Measurements from ENCODE around the gene TTC34. TPM values are rescaled to one million over a fixed set of nuclear protein-coding genes. Genes with fewer than 3 reads are reported as not detected.
"Not testable (repeated sequence)": the region's sequence is repeated elsewhere in the genome, so short reads cannot be mapped to it uniquely, and the experiment has no call there.

Gene TTC34
- total RNA-seq, 2 donors from 2014 or later: under 0.01 to 0.52 TPM

- DNase-seq, ATAC-seq: not testable (repeated sequence)
Measured at GRCh38 chr1:2687174-2687591, 114.3 kb downstream of the TTC34 start.

GRCh38 chr1:2686091-2686863 lies 115.2 kb downstream of the TTC34 start:
- H3K36me3 ChIP-seq (replicated peaks in 1 of 2; ENCODE audit: insufficient read depth in 1 of 2, low read depth in 2 of 2); intact Hi-C loops (cut with DNase I); H3K27me3 ChIP-seq; ATAC-seq; H3K27ac ChIP-seq; H3K9me3 ChIP-seq; DNase-seq; H3K4me1 ChIP-seq; H3K4me3 ChIP-seq: not testable (repeated sequence)
- WGBS, 2 donors: 24% methylated on average over 4 of the region's 23 CpGs; no CpG with 5 or more reads in 1 of the 2 donors

More at GRCh38 chr1:2687174-2687591, 114.3 kb downstream of the TTC34 start:
- intact Hi-C loops (cut with DNase I); H3K27me3 ChIP-seq; H3K36me3 ChIP-seq (replicated peaks in 1 of 2; ENCODE audit: insufficient read depth in 1 of 2, low read depth in 2 of 2); H3K4me3 ChIP-seq; H3K9me3 ChIP-seq; H3K4me1 ChIP-seq; H3K27ac ChIP-seq: not testable (repeated sequence)
- 16% methylated on average over 12 of the region's 14 CpGs; no CpG with 5 or more reads in 1 of the 2 donors for WGBS, 2 donors

DNA sequence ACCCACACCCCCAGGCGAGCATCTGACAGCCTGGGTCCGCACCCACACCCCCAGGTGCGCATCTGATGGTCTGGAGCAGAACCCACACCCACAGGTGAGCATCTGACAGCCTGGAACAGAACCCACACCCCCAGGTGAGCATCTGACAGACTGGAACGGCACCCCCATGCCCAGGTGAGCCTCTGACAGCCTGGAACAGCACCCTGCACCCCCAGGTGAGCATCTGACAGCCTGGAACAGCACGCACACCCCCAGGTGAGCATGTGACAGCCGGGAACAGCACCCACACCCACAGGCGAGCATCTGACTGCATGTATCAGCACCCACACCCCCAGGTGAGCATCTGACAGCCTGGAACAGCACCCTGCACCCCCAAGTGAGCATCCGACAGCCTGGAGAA lies 115.8 kb downstream of the TTC34 start:
- H3K4me3 ChIP-seq; H3K36me3 ChIP-seq (replicated peaks in 1 of 2; ENCODE audit: insufficient read depth in 1 of 2, low read depth in 2 of 2); H3K4me1 ChIP-seq; intact Hi-C loops (cut with DNase I); H3K9me3 ChIP-seq; DNase-seq; H3K27ac ChIP-seq; ATAC-seq; H3K27me3 ChIP-seq: not testable (repeated sequence)
- WGBS, 2 donors: 10% methylated on average over 2 of the region's 8 CpGs; no CpG with 5 or more reads in 1 of the 2 donors

DNA sequence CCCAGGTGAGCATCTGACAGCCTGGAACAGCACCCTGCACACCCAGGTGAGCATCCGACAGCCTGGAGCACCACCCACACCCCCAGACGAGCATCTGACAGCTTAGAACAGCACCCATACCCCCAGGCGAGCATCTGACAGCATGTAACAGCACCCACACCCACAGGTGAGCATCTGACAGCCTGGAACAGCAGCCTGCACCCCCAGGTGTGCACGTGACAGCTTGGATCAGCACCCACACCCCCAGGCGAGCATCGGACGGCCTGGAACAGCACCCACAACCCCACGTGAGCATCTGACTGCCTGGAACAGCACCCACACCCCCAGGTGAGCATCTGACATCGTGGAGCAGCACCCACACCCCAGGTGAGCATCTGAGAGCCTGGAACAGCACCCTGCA lies 116.6 kb downstream of the TTC34 start:
- intact Hi-C loops (cut with DNase I); H3K27ac ChIP-seq; H3K9me3 ChIP-seq; H3K27me3 ChIP-seq; ATAC-seq; H3K36me3 ChIP-seq (replicated peaks in 1 of 2; ENCODE audit: insufficient read depth in 1 of 2, low read depth in 2 of 2); DNase-seq; H3K4me3 ChIP-seq; H3K4me1 ChIP-seq: not testable (repeated sequence)
- 16% methylated on average over 3 of the region's 9 CpGs; no CpG with 5 or more reads in 1 of the 2 donors for WGBS, 2 donors

GRCh38 chr1:2684000-2684399 lies 117.5 kb downstream of the TTC34 start:
- H3K9me3 ChIP-seq; H3K4me3 ChIP-seq; H3K36me3 ChIP-seq (replicated peaks in 1 of 2; ENCODE audit: insufficient read depth in 1 of 2, low read depth in 2 of 2); H3K27ac ChIP-seq; intact Hi-C loops (cut with DNase I); ATAC-seq; H3K27me3 ChIP-seq; H3K4me1 ChIP-seq: not testable (repeated sequence)
- peak in 2 of 4 donors; percentile 10 to 39 for DNase-seq
- 22 to 29% methylated on average over 6 to 7 of the region's 7 CpGs for WGBS, 2 donors

DNA sequence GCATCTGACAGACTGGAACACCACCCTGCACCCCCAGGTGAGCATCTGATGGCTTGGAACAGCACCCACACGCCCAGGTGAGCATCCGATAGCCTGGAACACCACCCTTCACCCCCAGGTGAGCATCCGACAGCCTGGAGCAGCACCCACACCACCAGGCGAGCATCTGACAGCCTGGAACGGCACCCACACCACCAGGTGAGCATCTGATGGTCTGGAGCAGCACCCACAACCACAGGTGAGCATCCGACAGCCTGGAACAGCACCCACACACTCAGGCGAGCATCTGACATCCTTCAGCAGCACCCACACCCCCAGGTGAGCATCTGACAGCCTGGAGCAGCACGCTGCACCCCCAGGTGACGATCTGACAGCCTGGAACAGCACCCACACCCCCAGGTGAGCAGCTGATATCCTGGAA lies 118.2 kb downstream of the TTC34 start:
- WGBS, 2 donors: 13% methylated on average over 7 of the region's 9 CpGs; no CpG with 5 or more reads in 1 of the 2 donors
- H3K4me3 ChIP-seq; H3K4me1 ChIP-seq; H3K9me3 ChIP-seq; ATAC-seq; DNase-seq; H3K36me3 ChIP-seq (replicated peaks in 1 of 2; ENCODE audit: insufficient read depth in 1 of 2, low read depth in 2 of 2); intact Hi-C loops (cut with DNase I); H3K27ac ChIP-seq; H3K27me3 ChIP-seq: not testable (repeated sequence)

- ATAC-seq; DNase-seq; intact Hi-C loops (cut with DNase I); H3K36me3 ChIP-seq (replicated peaks in 1 of 2; ENCODE audit: insufficient read depth in 1 of 2, low read depth in 2 of 2); H3K27ac ChIP-seq; H3K4me1 ChIP-seq; H3K27me3 ChIP-seq; H3K4me3 ChIP-seq; H3K9me3 ChIP-seq: not testable (repeated sequence)
- WGBS, 2 donors: no CpG with 5 or more reads among the region's 11 CpGs
Measured at GRCh38 chr1:2682879-2683278, 118.6 kb downstream of the TTC34 start.

GRCh38 chr1:2676726-2677125 lies 124.8 kb downstream of the TTC34 start:
- DNase-seq; H3K36me3 ChIP-seq (replicated peaks in 1 of 2; ENCODE audit: insufficient read depth in 1 of 2, low read depth in 2 of 2); H3K4me3 ChIP-seq; H3K9me3 ChIP-seq; intact Hi-C loops (cut with DNase I); ATAC-seq; H3K4me1 ChIP-seq; H3K27ac ChIP-seq; H3K27me3 ChIP-seq: not testable (repeated sequence)
- no CpG with 5 or more reads among the region's 10 CpGs for WGBS, 2 donors

GRCh38 chr1:2671656-2672055 lies 129.8 kb downstream of the TTC34 start:
- intact Hi-C loops (cut with DNase I); H3K27me3 ChIP-seq; DNase-seq; H3K4me1 ChIP-seq; H3K4me3 ChIP-seq; H3K9me3 ChIP-seq; H3K36me3 ChIP-seq (replicated peaks in 1 of 2; ENCODE audit: insufficient read depth in 1 of 2, low read depth in 2 of 2); ATAC-seq; H3K27ac ChIP-seq: not testable (repeated sequence)
- WGBS, 2 donors: 34 to 44% methylated on average over 6 to 8 of the region's 11 CpGs

GRCh38 chr1:2659806-2660205 lies 141.7 kb downstream of the TTC34 start:
- 38 to 48% methylated on average over 5 to 6 of the region's 8 CpGs for WGBS, 2 donors
- H3K4me3 ChIP-seq; ATAC-seq; intact Hi-C loops (cut with DNase I); H3K27me3 ChIP-seq; H3K27ac ChIP-seq; H3K36me3 ChIP-seq (replicated peaks in 1 of 2; ENCODE audit: insufficient read depth in 1 of 2, low read depth in 2 of 2); H3K9me3 ChIP-seq; H3K4me1 ChIP-seq: not testable (repeated sequence)
- DNase-seq: peak in 1 of 4 donors; percentile 32

DNA sequence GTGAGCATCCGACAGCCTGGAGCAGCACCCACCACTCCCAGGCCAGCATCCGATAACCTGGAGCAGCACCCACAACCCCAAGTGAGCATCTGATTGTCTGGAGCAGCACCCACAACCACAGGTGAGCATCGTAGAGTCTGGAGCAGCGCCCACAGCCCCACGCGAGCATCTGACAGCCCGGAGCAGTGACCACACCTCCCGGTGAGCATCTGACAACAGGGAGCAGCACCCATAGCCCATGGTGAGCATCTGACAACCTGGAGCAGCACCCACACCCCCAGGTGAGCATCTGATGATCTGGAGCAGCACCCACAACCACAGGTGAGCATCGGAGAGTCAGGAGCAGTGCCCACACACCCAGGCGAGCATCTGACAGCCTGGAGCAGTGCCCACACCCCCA lies 143.6 kb downstream of the TTC34 start:
- H3K4me3 ChIP-seq; H3K27ac ChIP-seq; H3K4me1 ChIP-seq; intact Hi-C loops (cut with DNase I); H3K27me3 ChIP-seq; H3K36me3 ChIP-seq (replicated peaks in 1 of 2; ENCODE audit: insufficient read depth in 1 of 2, low read depth in 2 of 2); ATAC-seq; H3K9me3 ChIP-seq: not testable (repeated sequence)
- 62 to 63% methylated on average over 2 to 6 of the region's 10 CpGs for WGBS, 2 donors
- peak in 1 of 4 donors; percentile 19 for DNase-seq

DNA sequence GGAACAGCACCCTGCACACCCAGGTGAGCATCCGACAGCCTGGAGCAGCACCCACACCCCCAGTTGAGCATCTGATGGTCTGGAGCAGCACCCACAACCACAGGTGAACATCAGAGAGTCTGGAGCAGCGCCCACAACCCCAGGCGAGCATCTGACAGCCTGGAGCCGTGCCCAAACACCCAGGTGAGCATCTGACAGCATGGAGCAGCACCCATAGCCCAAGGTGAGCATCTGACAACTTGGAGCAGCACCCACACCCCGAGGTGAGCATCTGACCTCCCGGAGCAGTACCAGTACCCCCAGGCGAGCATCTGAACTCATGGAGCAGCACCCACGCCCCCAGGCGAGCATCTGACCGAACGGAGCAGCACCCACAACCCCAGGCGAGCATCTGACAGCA lies 144.4 kb downstream of the TTC34 start:
- ATAC-seq; intact Hi-C loops (cut with DNase I); H3K27me3 ChIP-seq; H3K4me1 ChIP-seq; H3K9me3 ChIP-seq; H3K36me3 ChIP-seq (replicated peaks in 1 of 2; ENCODE audit: insufficient read depth in 1 of 2, low read depth in 2 of 2); H3K4me3 ChIP-seq; H3K27ac ChIP-seq: not testable (repeated sequence)
- peak in 2 of 4 donors; percentile 6 to 63 for DNase-seq
- 26 to 30% methylated on average over 3 of the region's 12 CpGs for WGBS, 2 donors
